ENCODE data around the gene PADI3. TPM values are rescaled to one million over a fixed set of nuclear protein-coding genes. Genes with fewer than 3 reads are reported as not detected.

Gene PADI3
- total RNA-seq, 1 experiment from 2014 or later = 2.5 TPM

DNA sequence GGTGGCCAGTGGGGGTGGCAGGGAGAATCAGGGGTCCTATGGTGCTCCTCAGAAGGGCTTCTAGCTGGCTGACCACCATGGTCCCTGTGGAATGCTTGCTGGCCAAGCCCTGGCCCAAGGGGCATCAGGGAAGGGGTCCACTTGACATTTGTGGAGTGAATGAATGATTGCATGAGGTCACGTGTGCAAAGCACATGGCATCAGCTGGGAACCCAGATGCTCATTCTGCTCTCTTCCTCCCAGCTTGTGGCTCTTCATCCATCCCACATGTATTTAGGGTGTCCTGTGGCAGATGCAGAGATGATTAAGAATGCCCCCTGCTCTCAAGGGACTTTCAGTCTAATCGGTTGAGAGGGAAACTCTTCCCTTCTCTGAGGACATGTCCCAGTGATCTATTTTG is 32.0 kb downstream of the PADI3 start:
- Histone ChIP-seq H2BK15ac (ENCODE audit: low read depth, low read length) (no peak overlapping the region), H3K9me3 (ENCODE audit: control insufficient read depth, low read depth, low read length) (no peaks in the 10 kb centered on the region), H2BK20ac (ENCODE audit: low read depth, low read length, poor library complexity, severe bottlenecking) (no peak overlapping the region), H4K8ac (replicated peaks; ENCODE audit: insufficient read length, low read depth, low read length) (no peak overlapping the region), H3K23me2 (ENCODE audit: insufficient read length, low read depth, low read length, poor library complexity, severe bottlenecking) (no peaks in the 10 kb centered on the region), H3K9ac (ENCODE audit: extremely low read depth, insufficient read length, low read length) (no peak overlapping the region), H3K79me2 (ENCODE audit: insufficient read depth, low read length) (no peaks in the 10 kb centered on the region), H4K5ac (ENCODE audit: insufficient read length, low read depth, low read length) (no peak overlapping the region), H2BK5ac (ENCODE audit: insufficient read length, low read length) (no peak overlapping the region), H3K18ac (ENCODE audit: insufficient read length, low read depth, low read length) (no peak overlapping the region), H4K20me1 (ENCODE audit: control insufficient read depth, insufficient read depth, insufficient read length) (no peaks in the 10 kb centered on the region), H3K4me1 (ENCODE audit: insufficient read depth, low read length) (no peaks in the 10 kb centered on the region), H3K27ac (ENCODE audit: insufficient read length, low read depth, low read length) (no peak overlapping the region), H3T11ph (ENCODE audit: low read length) (no peak overlapping the region), H3K14ac (ENCODE audit: insufficient read depth, low read length) (no peak overlapping the region), H2BK12ac (ENCODE audit: insufficient read length, low read depth, low read length) (no peak overlapping the region), H3K27me3 (ENCODE audit: insufficient read depth, low read length) (no peaks in the 10 kb centered on the region; the same call in 1 of the 2 replicates), H3K79me1 (ENCODE audit: insufficient read depth, low read depth, low read length, poor library complexity, severe bottlenecking) (no peaks in the 10 kb centered on the region), H3K23ac (ENCODE audit: insufficient read length, low read depth, low read length) (no peak overlapping the region), H3K4me2 (ENCODE audit: insufficient read depth, insufficient read length, low read length) (no peak overlapping the region), H2AK5ac (ENCODE audit: insufficient read length, low read length) (no peak overlapping the region), H3K4ac (ENCODE audit: low read depth, low read length) (no peak overlapping the region), H4K91ac (ENCODE audit: insufficient read length, low read depth, low read length) (no peak overlapping the region), H3K56ac (ENCODE audit: insufficient read length, low read depth, low read length) (no peak overlapping the region), H2AFZ (ENCODE audit: low read length) (no peak overlapping the region), H2BK120ac (ENCODE audit: low read depth, low read length, poor library complexity, severe bottlenecking) (no peak overlapping the region)
- TF ChIP-seq, protein P1, sequence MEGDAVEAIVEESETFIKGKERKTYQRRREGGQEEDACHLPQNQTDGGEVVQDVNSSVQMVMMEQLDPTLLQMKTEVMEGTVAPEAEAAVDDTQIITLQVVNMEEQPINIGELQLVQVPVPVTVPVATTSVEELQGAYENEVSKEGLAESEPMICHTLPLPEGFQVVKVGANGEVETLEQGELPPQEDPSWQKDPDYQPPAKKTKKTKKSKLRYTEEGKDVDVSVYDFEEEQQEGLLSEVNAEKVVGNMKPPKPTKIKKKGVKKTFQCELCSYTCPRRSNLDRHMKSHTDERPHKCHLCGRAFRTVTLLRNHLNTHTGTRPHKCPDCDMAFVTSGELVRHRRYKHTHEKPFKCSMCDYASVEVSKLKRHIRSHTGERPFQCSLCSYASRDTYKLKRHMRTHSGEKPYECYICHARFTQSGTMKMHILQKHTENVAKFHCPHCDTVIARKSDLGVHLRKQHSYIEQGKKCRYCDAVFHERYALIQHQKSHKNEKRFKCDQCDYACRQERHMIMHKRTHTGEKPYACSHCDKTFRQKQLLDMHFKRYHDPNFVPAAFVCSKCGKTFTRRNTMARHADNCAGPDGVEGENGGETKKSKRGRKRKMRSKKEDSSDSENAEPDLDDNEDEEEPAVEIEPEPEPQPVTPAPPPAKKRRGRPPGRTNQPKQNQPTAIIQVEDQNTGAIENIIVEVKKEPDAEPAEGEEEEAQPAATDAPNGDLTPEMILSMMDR (conservative IDR thresholded peaks at IDR 0.05) = no peak
- no peak overlapping the region for H3K27ac Mint-ChIP-seq
- no CpG with 5 or more reads among the region's 2 CpGs for WGBS (ENCODE audit: extremely low coverage, insufficient read length, low lambda C conversion rate)
- H3K4me3 Mint-ChIP-seq = no peak overlapping the region
- peaks cover 8% of the 10 kb centered on the region for H3K27me3 Mint-ChIP-seq (ENCODE audit: low read depth)
- H3K4me1 Mint-ChIP-seq = peaks cover 0 to 3% of the 10 kb centered on the region in 2 experiments; a peak in 1 of 4 replicates
- no peaks in the 10 kb centered on the region for H3K9me3 Mint-ChIP-seq
- DNase-seq = no peak
- no peaks in the 10 kb centered on the region for H3K36me3 Mint-ChIP-seq (ENCODE audit: insufficient read depth in 1 of 3, low read depth in 3 of 3)

Data from H9 (cell line).